Measurements from ENCODE around the gene CADM1. TPM values are rescaled to one million over a fixed set of nuclear protein-coding genes. Genes with fewer than 3 reads are reported as not detected.

Gene CADM1
- total and polyA plus RNA-seq, 10 donors: 1.4 to 18.8 (median 10.4) TPM

GRCh38 chr11:115330684-115331482, 173.3 kb downstream of the CADM1 start:
- Histone ChIP-seq H3K27ac (no peak overlapping the region), H3K4me3 (no peak overlapping the region), H3K36me3 (no peaks in the 10 kb centered on the region), H3K4me1 (peaks cover 0 to 3% (median 0%) of the 10 kb centered on the region in 6 donors), H3K9me3 (no peaks in the 10 kb centered on the region), H3K27me3 (replicated peaks in 1 of 7) (no peaks in the 10 kb centered on the region)
- DNase-seq: no peak
- intact Hi-C loops (cut with DNase I; ENCODE audit: low total_unique reads): loop anchor here (10.0 kb wide), 2 partner anchors 174 to 1364 kb away; partner anchors contain the start of gene CADM1
- TF ChIP-seq POLR2A (IDR thresholded peaks at IDR 0.05) (no peak), CTCF (IDR thresholded peaks at IDR 0.05 in 8 of 11, conservative IDR thresholded peaks at IDR 0.05 in 3 of 11) (no peak), POLR2AphosphoS5 (IDR thresholded peaks at IDR 0.05) (no peak)
- WGBS, 5 donors: 90 to 93% (median 93%) methylated on average over 3 of the region's 3 CpGs

DNA sequence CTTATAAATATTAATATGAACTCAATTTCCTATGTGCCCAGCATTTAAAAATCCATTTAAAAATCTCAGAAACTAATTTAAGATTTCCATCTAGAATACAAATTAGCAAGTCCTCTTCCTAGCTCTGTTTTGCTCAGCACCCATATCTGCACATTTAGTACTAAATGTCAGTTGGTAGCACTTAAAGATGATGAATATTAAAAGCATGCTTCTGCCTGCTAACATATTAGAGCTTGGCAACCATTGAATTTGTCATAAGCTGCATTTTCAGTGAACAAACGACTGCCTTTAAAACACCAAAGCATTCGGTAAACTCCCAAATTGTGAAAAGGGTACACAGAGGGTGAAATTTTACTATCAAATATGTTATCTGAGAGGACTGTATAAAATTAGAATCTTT, 177.7 kb downstream of the CADM1 start:
- TF ChIP-seq POLR2AphosphoS5 (IDR thresholded peaks at IDR 0.05) (no peak), POLR2A (IDR thresholded peaks at IDR 0.05) (no peak), CTCF (IDR thresholded peaks at IDR 0.05 in 8 of 11, conservative IDR thresholded peaks at IDR 0.05 in 3 of 11) (no peak)
- 72 to 88% (median 75%) methylated on average over 2 of the region's 2 CpGs for WGBS, 5 donors
- intact Hi-C loops (cut with DNase I; ENCODE audit: low total_unique reads): loop anchor here (10.0 kb wide), 1 partner anchor 948 kb away; no protein-coding TSS in a partner anchor

DNA sequence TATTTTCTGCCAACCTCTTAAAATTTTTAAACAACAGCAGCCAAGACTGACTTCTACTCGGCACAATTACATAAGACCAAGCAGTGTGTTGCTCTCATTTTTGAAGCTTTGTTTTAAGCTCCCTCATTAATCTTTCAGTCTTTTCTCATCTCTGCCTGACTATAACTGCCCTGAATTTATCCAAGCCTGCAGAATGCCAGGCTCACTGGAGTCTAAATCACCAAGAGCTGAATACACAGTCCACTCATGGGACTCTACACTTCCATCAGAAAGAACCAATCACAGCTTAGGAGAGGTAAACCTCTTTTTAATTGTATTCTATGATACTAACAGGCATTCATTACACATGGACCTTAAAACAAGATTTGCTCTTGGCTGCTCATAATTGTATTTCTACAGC, 178.7 kb downstream of the CADM1 start:
- Histone ChIP-seq H3K27me3 (replicated peaks in 1 of 7) (no peaks in the 10 kb centered on the region), H3K4me3 (no peak overlapping the region), H3K36me3 (no peaks in the 10 kb centered on the region), H3K27ac (no peak overlapping the region), H3K4me1 (peaks cover 0 to 6% (median 2%) of the 10 kb centered on the region in 6 donors), H3K9me3 (no peaks in the 10 kb centered on the region)
- intact Hi-C loops (cut with DNase I; ENCODE audit: low total_unique reads): loop anchor here (10.0 kb wide), 1 partner anchor 949 kb away; no protein-coding TSS in a partner anchor
- no peak for DNase-seq
- WGBS, 5 donors: 82 to 93% (median 90%) methylated on average over 1 of the region's 1 CpG
- TF ChIP-seq POLR2A (IDR thresholded peaks at IDR 0.05): no peak
- TF ChIP-seq POLR2AphosphoS5 (IDR thresholded peaks at IDR 0.05): no peak

More for the DNA sequence above, 177.7 kb downstream of the CADM1 start:
- H3K9me3 ChIP-seq: no peaks in the 10 kb centered on the region
- DNase-seq: no peak
- no peaks in the 10 kb centered on the region for H3K36me3 ChIP-seq
- H3K27ac ChIP-seq: no peak overlapping the region
- H3K27me3 ChIP-seq (replicated peaks in 1 of 7): no peaks in the 10 kb centered on the region
- H3K4me3 ChIP-seq: no peak overlapping the region
- peaks cover 0 to 6% (median 2%) of the 10 kb centered on the region in 6 donors for H3K4me1 ChIP-seq

GRCh38 chr11:115324581-115325432, 179.4 kb downstream of the CADM1 start:
- peak overlapping the region in 1 of 8 donors; percentile 45 for H3K4me3 ChIP-seq
- H3K4me1 ChIP-seq: peaks cover 0 to 6% (median 2%) of the 10 kb centered on the region in 6 donors
- H3K9me3 ChIP-seq: no peaks in the 10 kb centered on the region
- no peak overlapping the region for H3K27ac ChIP-seq
- H3K27me3 ChIP-seq (replicated peaks in 1 of 7): peaks cover 0 to 4% (median 0%) of the 10 kb centered on the region in 7 donors
- intact Hi-C loops (cut with DNase I; ENCODE audit: low total_unique reads): loop anchor here (10.0 kb wide), 1 partner anchor 950 kb away; no protein-coding TSS in a partner anchor
- no peaks in the 10 kb centered on the region for H3K36me3 ChIP-seq
- peak; percentile 48 to 80 (median 70) for TF ChIP-seq CTCF (IDR thresholded peaks at IDR 0.05 in 8 of 11, conservative IDR thresholded peaks at IDR 0.05 in 3 of 11)
- TF ChIP-seq POLR2AphosphoS5 (IDR thresholded peaks at IDR 0.05): no peak
- DNase-seq: no peak
- 54 to 58% (median 55%) methylated on average over 12 of the region's 12 CpGs for WGBS, 5 donors
